ENCODE data around the gene SKA3.

- no peak for TF ChIP-seq CTCF (IDR thresholded peaks at IDR 0.05)
- no peak for TF ChIP-seq POLR2A (IDR thresholded peaks at IDR 0.05)
Observed at GRCh38 chr13:21175656-21176214, 617 bp downstream of the SKA3 start.

Data from ovary (tissue), 3 donors.